Measurements from ENCODE around the gene RTN4R.

GRCh38 chr22:20247608-20248171 lies 20.4 kb downstream of the RTN4R start:
- TF ChIP-seq, protein P1, sequence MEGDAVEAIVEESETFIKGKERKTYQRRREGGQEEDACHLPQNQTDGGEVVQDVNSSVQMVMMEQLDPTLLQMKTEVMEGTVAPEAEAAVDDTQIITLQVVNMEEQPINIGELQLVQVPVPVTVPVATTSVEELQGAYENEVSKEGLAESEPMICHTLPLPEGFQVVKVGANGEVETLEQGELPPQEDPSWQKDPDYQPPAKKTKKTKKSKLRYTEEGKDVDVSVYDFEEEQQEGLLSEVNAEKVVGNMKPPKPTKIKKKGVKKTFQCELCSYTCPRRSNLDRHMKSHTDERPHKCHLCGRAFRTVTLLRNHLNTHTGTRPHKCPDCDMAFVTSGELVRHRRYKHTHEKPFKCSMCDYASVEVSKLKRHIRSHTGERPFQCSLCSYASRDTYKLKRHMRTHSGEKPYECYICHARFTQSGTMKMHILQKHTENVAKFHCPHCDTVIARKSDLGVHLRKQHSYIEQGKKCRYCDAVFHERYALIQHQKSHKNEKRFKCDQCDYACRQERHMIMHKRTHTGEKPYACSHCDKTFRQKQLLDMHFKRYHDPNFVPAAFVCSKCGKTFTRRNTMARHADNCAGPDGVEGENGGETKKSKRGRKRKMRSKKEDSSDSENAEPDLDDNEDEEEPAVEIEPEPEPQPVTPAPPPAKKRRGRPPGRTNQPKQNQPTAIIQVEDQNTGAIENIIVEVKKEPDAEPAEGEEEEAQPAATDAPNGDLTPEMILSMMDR (IDR thresholded peaks at IDR 0.05), result no peak
- no peak for TF ChIP-seq POLR2AphosphoS5 (IDR thresholded peaks at IDR 0.05; ENCODE audit: low read depth, low read length)
- TF ChIP-seq, protein P2, sequence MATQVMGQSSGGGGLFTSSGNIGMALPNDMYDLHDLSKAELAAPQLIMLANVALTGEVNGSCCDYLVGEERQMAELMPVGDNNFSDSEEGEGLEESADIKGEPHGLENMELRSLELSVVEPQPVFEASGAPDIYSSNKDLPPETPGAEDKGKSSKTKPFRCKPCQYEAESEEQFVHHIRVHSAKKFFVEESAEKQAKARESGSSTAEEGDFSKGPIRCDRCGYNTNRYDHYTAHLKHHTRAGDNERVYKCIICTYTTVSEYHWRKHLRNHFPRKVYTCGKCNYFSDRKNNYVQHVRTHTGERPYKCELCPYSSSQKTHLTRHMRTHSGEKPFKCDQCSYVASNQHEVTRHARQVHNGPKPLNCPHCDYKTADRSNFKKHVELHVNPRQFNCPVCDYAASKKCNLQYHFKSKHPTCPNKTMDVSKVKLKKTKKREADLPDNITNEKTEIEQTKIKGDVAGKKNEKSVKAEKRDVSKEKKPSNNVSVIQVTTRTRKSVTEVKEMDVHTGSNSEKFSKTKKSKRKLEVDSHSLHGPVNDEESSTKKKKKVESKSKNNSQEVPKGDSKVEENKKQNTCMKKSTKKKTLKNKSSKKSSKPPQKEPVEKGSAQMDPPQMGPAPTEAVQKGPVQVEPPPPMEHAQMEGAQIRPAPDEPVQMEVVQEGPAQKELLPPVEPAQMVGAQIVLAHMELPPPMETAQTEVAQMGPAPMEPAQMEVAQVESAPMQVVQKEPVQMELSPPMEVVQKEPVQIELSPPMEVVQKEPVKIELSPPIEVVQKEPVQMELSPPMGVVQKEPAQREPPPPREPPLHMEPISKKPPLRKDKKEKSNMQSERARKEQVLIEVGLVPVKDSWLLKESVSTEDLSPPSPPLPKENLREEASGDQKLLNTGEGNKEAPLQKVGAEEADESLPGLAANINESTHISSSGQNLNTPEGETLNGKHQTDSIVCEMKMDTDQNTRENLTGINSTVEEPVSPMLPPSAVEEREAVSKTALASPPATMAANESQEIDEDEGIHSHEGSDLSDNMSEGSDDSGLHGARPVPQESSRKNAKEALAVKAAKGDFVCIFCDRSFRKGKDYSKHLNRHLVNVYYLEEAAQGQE (IDR thresholded peaks at IDR 0.05; ENCODE audit: insufficient read depth in 1 of 2, low read depth in 2 of 2, low read length in 1 of 2), result no peak

Data from Panc1 (cell line).